HG03460 (cell line): ENCODE results near the gene MAP2K3.
"Not testable (repeated sequence)": the region's sequence is repeated elsewhere in the genome, so short reads cannot be mapped to it uniquely, and the experiment has no call there.

ENCODE experiments used
- ATAC-seq: cut with Tn5 transposase; IDR thresholded peaks from one replicate; pipeline ENCODE4 v1.9.1; 2021; ENCODE audit not compliant: unreplicated experiment

The MAP2K3 gene

GRCh38 chr17:21350495-21350894 is 66.0 kb downstream of the MAP2K3 start:
- ATAC-seq: not testable (repeated sequence)

GRCh38 chr17:21351366-21352065 is 67.0 kb downstream of the MAP2K3 start:
- no peak for ATAC-seq

- ATAC-seq: no peak
Observed at GRCh38 chr17:21352221-21352980, 67.9 kb downstream of the MAP2K3 start.

- ATAC-seq: no peak
Observed at GRCh38 chr17:21352981-21353265, 68.4 kb downstream of the MAP2K3 start.

GRCh38 chr17:21353326-21354010 is 69.0 kb downstream of the MAP2K3 start:
- ATAC-seq: no peak

GRCh38 chr17:21354796-21355385 is 70.4 kb downstream of the MAP2K3 start:
- ATAC-seq: no peak

GRCh38 chr17:21355586-21355985 is 71.1 kb downstream of the MAP2K3 start:
- no peak for ATAC-seq

- no peak for ATAC-seq
Observed at GRCh38 chr17:21356537-21357127, 72.1 kb downstream of the MAP2K3 start.

- ATAC-seq: no peak
Observed at GRCh38 chr17:21357281-21357680, 72.8 kb downstream of the MAP2K3 start.

GRCh38 chr17:21357696-21358656 is 73.5 kb downstream of the MAP2K3 start:
- ATAC-seq: no peak

GRCh38 chr17:21358682-21359482 is 74.4 kb downstream of the MAP2K3 start:
- no peak for ATAC-seq

- ATAC-seq: no peak
Observed at GRCh38 chr17:21359483-21359840, 75.0 kb downstream of the MAP2K3 start.

- ATAC-seq: no peak
Observed at GRCh38 chr17:21360048-21360447, 75.5 kb downstream of the MAP2K3 start.

GRCh38 chr17:21361020-21361809 is 76.7 kb downstream of the MAP2K3 start:
- ATAC-seq: no peak

- no peak for ATAC-seq
Observed at GRCh38 chr17:21362331-21362931, 77.9 kb downstream of the MAP2K3 start.

GRCh38 chr17:21363776-21364642 is 79.5 kb downstream of the MAP2K3 start:
- no peak for ATAC-seq
